HEK293T (cell line): ENCODE data around the gene KIAA1671.

Experiments used
- ARNT ChIP-seq: fragments of 450-650 bp; IDR thresholded peaks from 2 replicates; pipeline ENCODE4 v1.6.1; 2017; ENCODE audit warnings: mild to moderate bottlenecking
- BHLHE40 ChIP-seq: fragments of 450-650 bp; IDR thresholded peaks from 2 replicates; pipeline ENCODE4 v1.6.1; 2016; ENCODE audit warnings: mild to moderate bottlenecking, moderate library complexity, borderline replicate concordance
- ELF4 ChIP-seq: fragments of 450-650 bp; IDR thresholded peaks from 2 replicates; pipeline ENCODE4 v1.6.1; 2017; ENCODE audit warnings: antibody characterized with exemption
- FOXA1 ChIP-seq: fragments of 450-650 bp; IDR thresholded peaks from 2 replicates; pipeline ENCODE4 v1.6.1; 2016; ENCODE audit warnings: mild to moderate bottlenecking
- FOXK2 ChIP-seq: fragments of 450-650 bp; IDR thresholded peaks from 2 replicates; pipeline ENCODE4 v1.6.1; 2016; ENCODE audit warnings: mild to moderate bottlenecking
- FOXM1 ChIP-seq: fragments of 450-650 bp; IDR thresholded peaks from 2 replicates; pipeline ENCODE4 v1.6.1; 2017; ENCODE audit warnings: mild to moderate bottlenecking, borderline replicate concordance
- HDGF ChIP-seq: fragments of 450-650 bp; IDR thresholded peaks from 2 replicates; pipeline ENCODE4 v1.6.1; 2017; ENCODE audit warnings: antibody characterized with exemption, borderline replicate concordance
- LEF1 ChIP-seq: fragments of 450-650 bp; IDR thresholded peaks from 2 replicates; pipeline ENCODE4 v1.6.1; 2017; ENCODE audit warnings: mild to moderate bottlenecking, borderline replicate concordance
- NFRKB ChIP-seq: fragments of 450-650 bp; IDR thresholded peaks from 2 replicates; pipeline ENCODE4 v1.6.1; 2016; ENCODE audit warnings: mild to moderate bottlenecking, moderate library complexity
- SUZ12 ChIP-seq: fragments of 450-650 bp; IDR thresholded peaks from 2 replicates; pipeline ENCODE4 v1.6.1; 2016; ENCODE audit warnings: mild to moderate bottlenecking
- TARDBP ChIP-seq: fragments of 450-650 bp; IDR thresholded peaks from 2 replicates; pipeline ENCODE4 v1.6.1; 2016
- ZNF384 ChIP-seq: fragments of 450-650 bp; IDR thresholded peaks from 2 replicates; pipeline ENCODE4 v1.6.1; 2016
- TF ChIP-seq, protein P1 (sequence below): fragments of 450-650 bp; IDR thresholded peaks from 2 replicates; pipeline ENCODE4 v1.6.1; 2016

DNA sequence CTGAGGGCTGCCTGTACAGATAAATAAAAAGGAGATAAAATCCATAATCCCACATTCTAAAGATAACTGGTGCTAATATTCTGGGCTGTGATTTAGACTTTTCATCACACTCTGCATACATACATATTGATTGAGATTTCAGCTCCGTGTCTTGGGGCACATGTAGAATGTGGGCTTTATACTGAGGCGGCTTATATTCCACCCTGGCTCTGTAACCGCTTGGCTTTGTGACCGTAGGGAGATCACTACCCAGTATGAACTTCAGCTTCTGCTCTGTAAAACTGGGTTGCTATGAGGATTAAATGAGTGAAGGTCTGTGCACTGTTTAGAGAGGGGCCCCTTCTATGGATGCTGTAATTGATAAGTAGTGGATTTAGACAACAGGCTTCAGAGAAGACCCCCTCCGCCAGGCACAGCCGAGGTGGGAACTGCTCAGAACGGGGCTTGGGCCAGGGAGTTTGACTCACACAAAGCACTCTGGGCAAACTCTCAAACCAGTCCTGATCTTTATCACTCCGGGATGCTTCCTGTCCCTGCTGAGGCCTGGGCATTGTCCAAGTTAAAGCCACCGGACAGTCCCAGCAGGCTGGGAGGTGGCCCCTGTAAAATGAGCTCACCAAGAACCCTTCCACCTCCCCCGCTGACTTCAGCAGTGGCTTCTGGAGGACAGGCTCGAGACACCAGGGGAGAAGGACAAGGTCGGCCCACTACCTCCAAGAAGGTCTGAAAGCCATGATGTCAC lies 17.2 kb downstream of the KIAA1671 start:
- no peak for TF ChIP-seq ARNT
- no peak for TF ChIP-seq FOXA1
- TF ChIP-seq FOXK2: no peak
- no peak for TF ChIP-seq ZNF384
- TF ChIP-seq TARDBP: no peak
- TF ChIP-seq SUZ12: no peak
- TF ChIP-seq BHLHE40: no peak
- no peak for TF ChIP-seq LEF1
- no peak for TF ChIP-seq ELF4
- no peak for TF ChIP-seq NFRKB
- TF ChIP-seq FOXM1: no peak
- TF ChIP-seq, protein P1, sequence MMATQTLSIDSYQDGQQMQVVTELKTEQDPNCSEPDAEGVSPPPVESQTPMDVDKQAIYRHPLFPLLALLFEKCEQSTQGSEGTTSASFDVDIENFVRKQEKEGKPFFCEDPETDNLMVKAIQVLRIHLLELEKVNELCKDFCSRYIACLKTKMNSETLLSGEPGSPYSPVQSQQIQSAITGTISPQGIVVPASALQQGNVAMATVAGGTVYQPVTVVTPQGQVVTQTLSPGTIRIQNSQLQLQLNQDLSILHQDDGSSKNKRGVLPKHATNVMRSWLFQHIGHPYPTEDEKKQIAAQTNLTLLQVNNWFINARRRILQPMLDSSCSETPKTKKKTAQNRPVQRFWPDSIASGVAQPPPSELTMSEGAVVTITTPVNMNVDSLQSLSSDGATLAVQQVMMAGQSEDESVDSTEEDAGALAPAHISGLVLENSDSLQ: no peak
- TF ChIP-seq HDGF: no peak
